GM23248 (cell line): ENCODE data around the gene KCNS1. TPM values are rescaled to one million over a fixed set of nuclear protein-coding genes. Genes with fewer than 3 reads are reported as not detected.

Experiments
- DNase-seq: peaks from one replicate; pipeline ENCODE4 v3.0.0-alpha.2; 2015
- H2AFZ ChIP-seq: fragments of 200-600 bp; sonication (generic); 2 replicates; pipeline ENCODE4 v1.6.1; 2016; ENCODE audit warnings: antibody characterized with exemption
- H3F3A ChIP-seq: fragments of 200-600 bp; sonication (generic); 2 replicates; pipeline ENCODE4 v1.6.1; 2016; ENCODE audit warnings: mild to moderate bottlenecking, antibody characterized with exemption, mixed run types; ENCODE audit not compliant: insufficient read depth
- H3K27ac ChIP-seq: fragments of 200-600 bp; sonication (generic); 2 replicates; pipeline ENCODE4 v1.5.1; 2016; ENCODE audit warnings: mild to moderate bottlenecking
- H3K27me3 ChIP-seq: fragments of 200-600 bp; sonication (generic); replicated peaks from 2 replicates; pipeline ENCODE4 v1.6.1; 2016; ENCODE audit warnings: mild to moderate bottlenecking; ENCODE audit not compliant: insufficient read depth
- H3K36me3 ChIP-seq: fragments of 200-600 bp; sonication (generic); 2 replicates; pipeline ENCODE4 v1.6.1; 2016; ENCODE audit warnings: low read depth, mild to moderate bottlenecking
- H3K4me1 ChIP-seq: fragments of 200-600 bp; sonication (generic); 2 replicates; pipeline ENCODE4 v1.6.1; 2016; ENCODE audit warnings: mild to moderate bottlenecking; ENCODE audit not compliant: insufficient read depth
- H3K4me2 ChIP-seq: fragments of 200-600 bp; sonication (generic); one replicate; pipeline ENCODE4 v1.6.1; 2016; ENCODE audit warnings: mild to moderate bottlenecking; ENCODE audit not compliant: unreplicated experiment
- H3K4me3 ChIP-seq: fragments of 200-600 bp; sonication (generic); 2 replicates; pipeline ENCODE4 v1.5.1; 2016; ENCODE audit warnings: mild to moderate bottlenecking
- H3K79me2 ChIP-seq: fragments of 200-600 bp; sonication (generic); 2 replicates; pipeline ENCODE4 v1.6.1; 2016; ENCODE audit warnings: mild to moderate bottlenecking; ENCODE audit not compliant: insufficient read depth
- H3K9ac ChIP-seq: fragments of 200-600 bp; sonication (generic); 2 replicates; pipeline ENCODE4 v1.6.1; 2016; ENCODE audit warnings: mild to moderate bottlenecking
- H3K9me2 ChIP-seq: fragments of 200-600 bp; sonication (generic); 2 replicates; pipeline ENCODE4 v1.6.1; 2016; ENCODE audit warnings: mixed run types, mild to moderate bottlenecking, moderate library complexity; ENCODE audit not compliant: insufficient read depth
- H3K9me3 ChIP-seq: fragments of 200-600 bp; sonication (generic); one replicate; pipeline ENCODE4 v1.6.1; 2017; ENCODE audit warnings: low read depth
- H4K20me1 ChIP-seq: fragments of 200-600 bp; sonication (generic); 2 replicates; pipeline ENCODE4 v1.6.0; 2016; ENCODE audit not compliant: insufficient read depth
- EZH2 ChIP-seq: fragments of 200-600 bp; sonication (generic); IDR thresholded peaks from 2 replicates; pipeline ENCODE4 v1.6.1; 2018; ENCODE audit warnings: antibody characterized with exemption, mild to moderate bottlenecking; ENCODE audit not compliant: insufficient read depth, poor library complexity, severe bottlenecking
- EZH2phosphoT487 ChIP-seq: fragments of 200-600 bp; sonication (generic); IDR thresholded peaks from 2 replicates; pipeline ENCODE4 v1.6.1; 2018; ENCODE audit warnings: antibody characterized with exemption, moderate library complexity, mild to moderate bottlenecking, low read depth; ENCODE audit not compliant: insufficient read depth
- WGBS, 2 experiments: methylation state at CpG; one replicate each; pipeline ENCODE4 v1.1.6; 2015 to 2017; ENCODE audit warnings: low lambda C conversion rate in 2 of 2, low coverage in 1 of 2; ENCODE audit errors: missing lambda C conversion rate in 2 of 2; 5-methylcytosine and 5-hydroxymethylcytosine counted together
- in situ Hi-C: fragments of 300-500 bp; cut with MboI; formaldehyde crosslinking; loops from 2 replicates; pipeline ENCODE4 v1.15.0; 2020
- polyA plus RNA-seq: library from polyadenylated mRNA; unstranded; fragments of >200 nt; fragmentation: Nextera tagmentation; extraction: Ambion mirVana; gene quantifications from 2 replicates; pipeline ENCODE4 v1.2.1, GENCODE V29; 2016
- total RNA-seq: library from RNA; depleted of rRNA; stranded (reverse); fragments of >200 nt; shearing (Covaris generic); gene quantifications from 2 replicates; pipeline ENCODE4 v1.2.3, GENCODE V29; 2014

The KCNS1 gene
- total and polyA plus RNA-seq, 2 experiments from 2014 or later, result 0.11 to 0.55 TPM

GRCh38 chr20:45049904-45050471, 50.9 kb downstream of the KCNS1 start:
- no peaks in the 10 kb centered on the region for H3K36me3 ChIP-seq
- H3K27me3 ChIP-seq, result no peaks in the 10 kb centered on the region
- H3F3A ChIP-seq, result peaks cover 23% of the 10 kb centered on the region
- no peak overlapping the region for H3K4me2 ChIP-seq
- no peak overlapping the region for H2AFZ ChIP-seq
- TF ChIP-seq EZH2phosphoT487 (no peak), EZH2 (no peak)
- DNase-seq, result no peak
- no peak overlapping the region for H3K9ac ChIP-seq
- WGBS, 2 experiments, result 81 to 85% methylated on average over 5 of the region's 5 CpGs
- peaks cover 41% of the 10 kb centered on the region for H3K4me1 ChIP-seq
- no peaks in the 10 kb centered on the region for H4K20me1 ChIP-seq
- H3K4me3 ChIP-seq, result no peak overlapping the region
- no peaks in the 10 kb centered on the region for H3K9me2 ChIP-seq
- H3K27ac ChIP-seq, result no peak overlapping the region
- H3K9me3 ChIP-seq, result no peaks in the 10 kb centered on the region
- peaks cover 34% of the 10 kb centered on the region for H3K79me2 ChIP-seq
- in situ Hi-C loops, result loop anchor here (10.0 to 25.0 kb wide), 3 partner anchors 45 to 387 kb away; no protein-coding TSS in a partner anchor

- Histone ChIP-seq H3K9me3 (no peaks in the 10 kb centered on the region), H3K4me1 (peaks cover 45% of the 10 kb centered on the region), H4K20me1 (no peaks in the 10 kb centered on the region), H3K4me2 (no peak overlapping the region), H3K36me3 (no peaks in the 10 kb centered on the region), H3K27me3 (no peaks in the 10 kb centered on the region), H3K9ac (no peak overlapping the region), H2AFZ (no peak overlapping the region), H3K27ac (no peak overlapping the region), H3K79me2 (peaks cover 34% of the 10 kb centered on the region), H3K9me2 (no peaks in the 10 kb centered on the region), H3F3A (peaks cover 18% of the 10 kb centered on the region), H3K4me3 (no peak overlapping the region)
- TF ChIP-seq EZH2phosphoT487 (no peak), EZH2 (no peak)
- 68 to 72% methylated on average over 3 of the region's 3 CpGs for WGBS, 2 experiments
- in situ Hi-C loops, result loop anchor here (10.0 to 25.0 kb wide), 3 partner anchors 45 to 388 kb away; no protein-coding TSS in a partner anchor
- DNase-seq, result no peak
Observed at GRCh38 chr20:45049438-45049837, 51.5 kb downstream of the KCNS1 start.

- Histone ChIP-seq H3K79me2 (peaks cover 47% of the 10 kb centered on the region), H3F3A (peaks cover 4% of the 10 kb centered on the region), H3K27ac (no peak overlapping the region), H3K27me3 (no peaks in the 10 kb centered on the region), H3K36me3 (0 out of 2 replicates have a peak, but pooled peaks cover 3% of the 10 kb centered on the region), H4K20me1 (no peaks in the 10 kb centered on the region), H3K4me2 (peak overlapping the region; percentile 36), H3K4me1 (peaks cover 36% of the 10 kb centered on the region), H3K4me3 (no peak overlapping the region), H3K9ac (no peak overlapping the region), H3K9me3 (no peaks in the 10 kb centered on the region), H3K9me2 (no peaks in the 10 kb centered on the region), H2AFZ (no peak overlapping the region)
- DNase-seq, result peak; percentile 25
- WGBS, 2 experiments, result 95% methylated on average over 2 of the region's 2 CpGs
- in situ Hi-C loops, result loop anchor here (10.0 to 25.0 kb wide), 3 partner anchors 47 to 390 kb away; no protein-coding TSS in a partner anchor
- TF ChIP-seq EZH2 (no peak), EZH2phosphoT487 (no peak)
Observed at GRCh38 chr20:45047581-45048119, 53.3 kb downstream of the KCNS1 start.

GRCh38 chr20:45044601-45045000, 56.3 kb downstream of the KCNS1 start:
- Histone ChIP-seq H3K27me3 (no peaks in the 10 kb centered on the region), H4K20me1 (no peaks in the 10 kb centered on the region), H3K4me1 (peaks cover 58% of the 10 kb centered on the region), H2AFZ (no peak overlapping the region), H3K36me3 (0 out of 2 replicates have a peak, but pooled peaks cover 3% of the 10 kb centered on the region), H3K9ac (peak overlapping the region; percentile 44), H3K79me2 (peaks cover 37% of the 10 kb centered on the region), H3F3A (peaks cover 32% of the 10 kb centered on the region), H3K27ac (0 out of 2 replicates have a peak overlapping the region, but pooled peaks have one; percentile 2), H3K4me3 (no peak overlapping the region), H3K4me2 (peak overlapping the region; percentile 36), H3K9me2 (no peaks in the 10 kb centered on the region), H3K9me3 (no peaks in the 10 kb centered on the region)
- 92 to 93% methylated on average over 3 of the region's 3 CpGs for WGBS, 2 experiments
- TF ChIP-seq EZH2 (no peak), EZH2phosphoT487 (no peak)
- in situ Hi-C loops, result loop anchor here (10.0 to 25.0 kb wide), 3 partner anchors 50 to 393 kb away; no protein-coding TSS in a partner anchor
- DNase-seq, result peak; percentile 58
